HK-2 (cell line): ENCODE results near the gene RAP1GAP2.

Source experiments
- DNase-seq: peaks from one replicate; pipeline ENCODE4 v3.0.0-alpha.2; 2018; ENCODE audit not compliant: unreplicated experiment

RAP1GAP2 gene

DNA sequence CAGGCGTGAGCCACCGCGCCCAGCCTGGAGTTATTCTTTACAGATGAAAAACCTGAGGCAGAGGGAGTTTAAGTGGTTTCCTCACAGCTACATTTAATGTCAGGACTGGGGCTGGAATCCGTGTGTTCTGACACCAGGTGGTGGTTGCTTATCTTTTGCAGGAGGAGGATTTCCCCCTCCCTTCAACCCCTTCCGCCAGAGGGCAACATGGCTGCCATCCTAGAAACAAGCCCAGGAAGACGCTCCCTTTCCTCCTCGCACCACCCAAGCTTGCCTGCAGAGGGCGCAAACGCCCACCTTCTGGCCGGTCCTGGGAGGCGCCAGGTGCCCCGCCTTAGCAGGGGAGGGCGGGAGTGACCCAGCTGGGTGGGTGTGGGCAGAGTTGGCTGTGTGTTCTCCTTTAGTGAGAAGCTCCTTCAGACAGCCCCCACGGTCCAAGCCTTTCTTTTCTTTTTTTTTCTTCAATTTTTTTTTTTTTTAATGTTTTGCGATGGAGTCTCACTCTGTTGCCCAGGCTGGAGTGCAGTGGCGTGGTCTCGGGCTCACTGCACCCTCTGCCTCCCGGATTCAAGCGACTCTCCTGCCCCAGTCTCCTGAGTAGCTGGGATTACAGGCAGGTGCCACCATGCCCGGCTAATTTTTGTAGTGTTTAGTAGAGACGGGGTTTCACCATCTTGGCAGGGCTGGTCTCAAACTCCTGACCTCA, 9.9 kb upstream of the RAP1GAP2 start:
- DNase-seq, result peak; percentile 91

GRCh38 chr17:2789700-2790099, 6.5 kb upstream of the RAP1GAP2 start:
- DNase-seq, result no peak

DNA sequence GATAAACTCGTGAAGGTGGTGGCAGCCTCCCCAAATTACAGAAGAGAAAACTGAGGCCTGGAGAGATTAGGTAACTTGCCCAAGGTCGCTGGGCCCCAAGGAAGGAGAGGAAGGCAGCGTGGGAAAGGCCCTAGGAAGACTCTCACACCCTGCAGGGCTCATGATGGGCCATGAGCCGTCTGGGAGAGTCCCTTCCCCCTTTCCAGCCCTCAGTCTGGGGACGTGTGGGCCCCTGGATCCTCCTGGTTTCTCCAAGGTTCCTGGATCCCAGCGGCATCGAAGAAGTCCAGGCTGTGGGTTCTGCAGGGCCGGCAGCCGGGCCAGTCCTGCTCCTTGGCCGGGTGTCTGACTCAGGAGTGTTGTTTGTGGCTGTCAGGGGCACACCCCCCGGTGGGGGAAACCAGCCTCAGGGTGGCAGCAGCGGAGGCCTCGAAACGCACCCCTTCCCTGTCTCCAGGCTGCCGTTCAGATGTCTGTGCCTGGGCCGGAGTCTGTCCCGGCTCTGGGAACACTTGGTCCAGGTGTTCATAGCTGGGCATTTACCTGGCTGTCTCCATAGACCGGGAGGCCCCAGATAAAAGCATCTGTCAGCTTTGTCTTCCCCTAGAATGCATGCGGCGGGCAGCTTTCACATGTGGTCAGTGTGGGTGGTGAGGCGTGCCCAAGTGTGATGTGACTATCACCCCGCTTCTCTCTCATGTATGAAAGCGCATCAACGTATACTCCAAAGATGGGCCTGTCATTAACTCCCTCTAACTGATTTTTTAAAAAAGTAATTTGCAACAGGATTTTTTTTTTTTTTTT, 3.7 kb upstream of the RAP1GAP2 start:
- DNase-seq, result no peak

DNA sequence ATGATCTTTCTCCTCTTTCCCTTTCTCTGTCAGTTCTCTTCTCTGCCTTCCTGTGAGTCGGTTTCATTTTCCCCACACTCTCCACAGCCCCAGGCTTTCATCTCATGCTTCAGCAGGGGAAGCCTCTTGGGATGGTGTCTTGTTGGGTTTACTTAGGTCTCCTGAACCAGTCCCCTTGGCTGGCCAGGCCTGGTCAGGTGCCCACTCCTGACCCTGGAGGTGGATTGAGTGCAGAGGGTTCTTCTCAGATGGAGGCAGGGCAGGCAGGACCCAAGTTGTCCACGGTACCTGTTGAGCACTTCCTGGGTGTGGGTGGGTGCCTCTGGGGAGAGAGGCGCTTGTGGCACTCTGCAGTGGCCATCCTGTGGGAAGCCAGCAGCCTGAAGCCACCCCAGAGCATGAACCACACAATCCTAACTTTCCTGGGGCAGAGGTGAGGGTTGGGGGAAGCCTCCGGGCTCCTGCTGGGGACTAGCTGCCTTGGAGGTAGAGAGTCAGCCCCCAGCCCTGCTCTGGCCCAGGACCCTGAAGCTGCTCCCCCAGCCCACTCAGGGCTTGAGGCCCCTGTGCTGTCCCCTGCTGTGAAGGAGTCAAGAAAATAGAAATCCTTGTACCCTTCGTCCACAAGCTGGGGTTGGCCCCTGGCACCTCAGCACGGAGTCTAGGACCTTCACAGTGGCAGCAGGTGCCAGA, 2.0 kb upstream of the RAP1GAP2 start:
- no peak for DNase-seq

- DNase-seq, result no peak
Observed at GRCh38 chr17:2795441-2796163, 636 bp upstream of the RAP1GAP2 start.

DNA sequence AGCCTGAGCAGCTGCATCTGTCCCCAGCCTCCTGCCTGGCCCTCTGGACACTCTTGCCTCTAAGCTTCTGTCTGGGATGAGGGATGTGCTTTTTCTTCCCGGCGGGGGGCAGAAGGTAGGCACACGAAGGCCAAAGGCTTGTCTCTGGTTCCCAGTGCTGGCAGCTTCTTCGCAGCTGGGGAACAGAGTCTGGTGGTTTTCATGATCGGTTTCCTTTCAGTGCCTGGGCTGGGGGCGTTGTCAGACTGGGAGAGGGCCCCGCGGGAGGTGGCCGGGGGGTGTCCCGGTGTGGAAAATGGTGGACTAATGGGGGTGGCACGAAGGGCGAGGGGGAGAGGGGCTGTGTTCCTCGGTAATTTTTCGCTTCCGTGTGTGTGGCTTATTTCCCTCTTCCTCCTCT, 988 bp downstream of the RAP1GAP2 start:
- no peak for DNase-seq

DNA sequence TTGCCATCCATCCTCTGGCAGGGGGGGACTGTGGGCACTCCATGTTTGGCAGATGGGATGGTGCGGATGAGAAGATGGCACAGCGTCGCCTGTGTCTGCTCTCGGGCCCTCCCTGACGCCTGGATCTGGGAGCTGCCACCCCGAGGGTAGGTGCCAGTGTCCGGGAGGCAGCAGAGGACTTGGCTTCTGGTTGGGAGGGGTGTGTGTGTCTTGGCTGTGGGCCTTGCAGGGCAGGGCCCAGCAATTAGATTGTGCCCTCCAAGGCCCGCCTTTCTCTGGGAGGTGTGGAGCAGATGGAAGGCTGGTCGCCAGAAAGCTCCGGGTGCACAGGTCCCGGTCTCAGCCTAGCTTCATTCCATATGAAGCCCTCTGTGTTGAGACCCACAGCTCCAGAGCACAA, 1.4 kb downstream of the RAP1GAP2 start:
- DNase-seq, result no peak

DNA sequence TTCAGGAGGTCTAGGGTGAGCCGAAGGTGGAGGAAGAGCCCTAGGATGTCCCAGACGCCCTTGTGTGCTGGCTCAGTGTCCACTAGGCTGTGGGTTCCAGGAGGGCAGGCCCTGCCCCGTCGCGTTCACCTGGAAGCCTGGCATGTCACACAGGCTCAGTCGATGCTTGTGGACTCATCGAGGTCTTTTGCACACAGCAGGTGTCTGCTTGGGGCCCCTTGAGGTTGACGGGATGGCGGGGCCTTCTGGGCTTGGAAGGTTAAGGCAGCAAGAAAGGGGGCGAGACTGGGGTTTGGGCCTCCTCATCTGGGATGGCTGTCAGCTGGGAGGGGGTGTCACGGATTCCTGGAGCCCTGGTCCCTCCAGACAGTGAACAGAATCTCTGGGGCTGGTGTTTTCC, 1.9 kb downstream of the RAP1GAP2 start:
- DNase-seq, result no peak

DNA sequence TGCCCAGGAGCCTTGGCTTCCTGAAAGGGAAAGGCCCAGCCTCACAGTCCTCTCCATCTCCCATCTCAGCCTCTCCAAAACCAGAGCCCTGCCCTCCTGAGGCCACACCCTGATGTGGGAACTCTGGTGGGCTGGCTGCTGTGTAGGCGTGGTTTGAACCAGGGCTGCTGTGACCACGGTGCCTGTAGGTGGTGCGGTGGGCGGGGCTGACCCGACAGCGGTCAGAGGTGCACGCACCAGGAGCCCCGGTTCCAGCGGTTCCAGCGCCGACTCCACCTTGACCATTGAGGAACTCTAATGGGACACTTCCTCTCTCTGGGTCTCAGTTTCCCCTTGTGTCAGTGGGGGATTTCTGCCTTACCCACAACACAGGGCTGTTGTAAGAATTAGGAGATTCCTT, 2.4 kb downstream of the RAP1GAP2 start:
- no peak for DNase-seq

- no peak for DNase-seq
Observed at GRCh38 chr17:2799653-2800052, 3.4 kb downstream of the RAP1GAP2 start.

DNA sequence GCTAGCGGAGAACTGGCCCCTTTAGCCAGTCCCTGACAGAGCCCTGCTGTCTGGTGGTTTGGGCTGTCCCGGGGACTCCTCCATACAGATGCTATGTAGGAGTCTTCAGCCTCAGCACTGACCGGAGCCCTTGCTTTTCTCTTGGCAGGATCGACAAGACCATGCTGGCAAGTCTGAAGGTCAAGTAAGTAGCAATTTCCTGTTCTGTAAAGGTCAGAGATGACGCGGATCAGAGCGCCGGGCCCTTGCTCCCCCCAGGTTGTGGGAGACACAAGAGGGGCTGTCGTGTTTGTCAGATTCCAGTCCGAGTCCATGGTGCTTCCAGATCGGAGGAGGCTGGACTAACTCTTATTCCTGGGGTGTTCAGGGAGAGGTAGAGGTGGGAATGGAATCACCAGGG, 4.1 kb downstream of the RAP1GAP2 start:
- no peak for DNase-seq

- no peak for DNase-seq
Observed at GRCh38 chr17:2801841-2802240, 5.6 kb downstream of the RAP1GAP2 start.

GRCh38 chr17:2802574-2802973, 6.3 kb downstream of the RAP1GAP2 start:
- DNase-seq, result no peak

GRCh38 chr17:2803386-2803785, 7.1 kb downstream of the RAP1GAP2 start:
- no peak for DNase-seq

DNA sequence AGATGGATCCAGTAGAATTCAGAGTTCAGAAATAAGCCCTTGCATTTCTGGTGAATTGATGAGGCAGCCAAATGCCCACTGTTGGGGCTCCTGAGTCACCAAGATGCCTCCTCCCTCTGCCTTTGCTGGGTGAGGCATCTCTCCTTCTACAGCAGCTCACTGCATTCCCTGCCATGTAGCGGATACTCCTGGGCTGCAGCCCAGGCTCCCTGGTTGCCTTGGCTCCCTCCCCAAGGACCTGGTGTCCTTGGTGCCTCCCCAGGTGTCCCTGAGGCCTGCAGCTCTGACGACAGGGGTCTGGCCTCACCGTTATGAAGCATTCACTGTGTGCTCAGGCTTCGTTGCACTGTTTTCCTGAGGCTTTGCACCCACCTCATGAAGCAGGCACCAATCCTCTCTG, 7.7 kb downstream of the RAP1GAP2 start:
- no peak for DNase-seq

DNA sequence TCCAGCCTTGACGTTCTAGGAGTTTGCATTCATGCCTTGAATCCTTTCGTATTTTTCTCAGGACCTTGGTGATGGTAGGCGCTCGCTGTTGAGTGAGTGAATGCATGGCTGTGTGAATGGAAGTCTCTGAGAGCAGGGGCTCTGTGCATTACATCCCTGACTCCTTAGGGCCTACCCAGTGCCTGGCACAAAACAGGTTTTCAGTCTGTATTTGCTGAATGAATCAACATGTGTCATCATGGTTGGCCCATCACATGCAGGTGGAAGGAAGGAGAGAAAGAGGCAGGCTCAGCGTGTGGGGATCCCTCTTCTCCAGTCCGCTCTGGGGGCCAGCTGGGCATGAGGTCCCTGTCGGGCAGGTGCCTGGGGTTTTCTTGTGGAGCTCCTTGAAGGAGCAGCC, 8.7 kb downstream of the RAP1GAP2 start:
- DNase-seq, result no peak

DNA sequence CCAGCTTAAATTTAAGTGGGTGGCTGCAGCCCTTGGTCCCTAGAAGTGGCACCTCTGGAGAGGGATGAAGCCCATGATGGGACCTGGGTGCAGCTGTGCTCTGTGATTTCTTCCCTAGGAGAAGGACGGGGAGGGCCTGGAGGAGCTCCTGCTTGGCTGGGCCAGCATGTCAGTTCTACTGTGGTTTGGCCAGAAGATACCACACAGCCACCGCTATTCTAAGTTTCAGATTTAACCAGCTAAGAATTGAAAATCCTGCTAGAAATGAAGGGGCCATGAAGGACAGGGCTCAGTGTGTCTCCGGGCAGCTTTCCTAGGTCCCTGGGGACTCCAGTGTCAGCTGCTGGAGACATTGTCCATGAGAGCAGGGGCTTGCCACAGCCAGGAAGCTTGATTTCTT, 9.7 kb downstream of the RAP1GAP2 start:
- DNase-seq, result no peak

GRCh38 chr17:2808367-2809335, 12.4 kb downstream of the RAP1GAP2 start:
- no peak for DNase-seq

GRCh38 chr17:2809337-2809736, 13.1 kb downstream of the RAP1GAP2 start:
- DNase-seq, result no peak

DNA sequence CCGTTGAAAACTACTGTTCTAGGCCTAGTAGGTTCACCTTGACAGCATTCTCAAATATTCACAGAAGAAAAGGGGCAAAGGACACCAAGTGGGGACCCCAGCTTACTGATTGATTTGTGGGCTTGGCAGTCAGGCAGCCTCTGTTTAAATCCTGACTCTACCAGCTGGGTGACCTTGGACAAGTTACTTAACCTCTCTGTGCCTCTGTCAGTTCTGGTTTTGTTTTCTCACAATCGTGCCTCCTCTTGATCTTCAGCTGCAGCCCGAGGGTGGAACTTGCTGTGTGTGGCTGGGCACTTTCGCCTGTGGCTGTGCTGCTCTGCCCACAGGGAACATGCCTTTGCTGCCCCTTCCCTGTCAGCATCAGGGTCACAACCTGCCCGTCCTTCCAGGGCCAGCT, 17.8 kb downstream of the RAP1GAP2 start:
- DNase-seq, result no peak
